Spleen (tissue), 11 donors: ENCODE results near the gene HECTD3. TPM values are rescaled to one million over a fixed set of nuclear protein-coding genes. Genes with fewer than 3 reads are reported as not detected.

ENCODE experiments used
- DNase-seq: peaks from one replicate; pipeline ENCODE4 v3.0.0-alpha.2; 2020
- H3K27ac ChIP-seq, 8 donors: fragments of 200-600 bp; sonication (generic) in 7 of 8; 1 replicate in 4 of 8; 2 replicates in 4 of 8; pipeline versions ENCODE4 v1.5.0 to v1.8.0; 2016 to 2021; ENCODE audit warnings: inconsistent platforms in 4 of 8, mild to moderate bottlenecking in 4 of 8, moderate library complexity in 1 of 8
- H3K27me3 ChIP-seq, 7 donors: fragments of 200-600 bp; sonication (generic) in 6 of 7; replicated peaks in 1 of 7; 1 replicate in 4 of 7; 2 replicates in 3 of 7; pipeline versions ENCODE4 v1.5.0 to v1.8.0; 2016 to 2021; ENCODE audit warnings: inconsistent platforms in 3 of 7, mild to moderate bottlenecking in 1 of 7
- H3K36me3 ChIP-seq, 6 donors: fragments of 200-600 bp; sonication (generic) in 5 of 6; 1 replicate in 4 of 6; 2 replicates in 2 of 6; pipeline versions ENCODE4 v1.5.0 to v1.8.0; 2016 to 2021; ENCODE audit warnings: inconsistent platforms in 2 of 6
- H3K4me1 ChIP-seq, 6 donors: fragments of 200-600 bp; sonication (generic) in 5 of 6; 1 replicate in 3 of 6; 2 replicates in 3 of 6; pipeline versions ENCODE4 v1.5.0 to v1.8.0; 2016 to 2021; ENCODE audit warnings: inconsistent platforms in 3 of 6
- H3K4me3 ChIP-seq, 8 donors: fragments of 200-600 bp; sonication (generic) in 7 of 8; 1 replicate in 4 of 8; 2 replicates in 4 of 8; pipeline versions ENCODE4 v1.5.0 to v1.8.0; 2016 to 2021; ENCODE audit warnings: inconsistent platforms in 4 of 8, mild to moderate bottlenecking in 4 of 8, moderate library complexity in 2 of 8
- H3K9me3 ChIP-seq, 8 donors: fragments of 200-600 bp; sonication (generic) in 7 of 8; 1 replicate in 4 of 8; 2 replicates in 4 of 8; pipeline versions ENCODE4 v1.5.0 to v1.8.0; 2016 to 2021; ENCODE audit warnings: inconsistent platforms in 4 of 8
- POLR2A ChIP-seq, 3 donors: fragments of 450-650 bp; IDR thresholded peaks; one replicate each; pipeline ENCODE4 v1.5.1; 2017; ENCODE audit warnings: antibody characterized with exemption in 3 of 3, mild to moderate bottlenecking in 1 of 3
- POLR2AphosphoS5 ChIP-seq, 3 donors: sonication (generic); formaldehyde crosslinking; IDR thresholded peaks; one replicate each; pipeline ENCODE4 v1.5.1; 2017; ENCODE audit warnings: antibody characterized with exemption in 3 of 3
- WGBS, 5 donors: extraction: QIAGEN DNeasy Blood & Tissue Kit in 3 of 5; methylation state at CpG; one replicate each; pipeline versions ENCODE4 v1.1.5 to v1.1.7; 2013 to 2018; 5-methylcytosine and 5-hydroxymethylcytosine counted together
- intact Hi-C: fragments of 100-400 bp; cut with DNase I; formaldehyde crosslinking; loops from one replicate; pipeline ENCODE4 v1.15.0; 2023; ENCODE audit warnings: low total_unique reads
- polyA plus RNA-seq, 3 donors: library from polyadenylated mRNA; stranded (reverse); fragments of 200-250 nt; gene quantifications; one replicate each; pipeline ENCODE4 v1.2.1, GENCODE V29; 2013
- total RNA-seq, 7 donors: library from RNA; depleted of rRNA in 3 of 7; stranded (reverse); fragments of >200 nt in 3 of 7; fragmentation: NEBNext Ultra II Directional in 4 of 7; extraction: Animal tissue kit (Norgen Biotek cat#: 25700) in 4 of 7; gene quantifications; one replicate each; pipeline versions ENCODE4 v1.1.0 to v1.2.1, GENCODE V29; 2016 to 2021
- TF ChIP-seq, protein P1 (sequence below), 11 experiments: fragments of 200-600 bp in 7 of 11; fragments of 450-650 bp in 4 of 11; sonication (generic) in 4 of 11; IDR thresholded peaks in 8 of 11; conservative IDR thresholded peaks in 3 of 11; 1 replicate in 7 of 11; 2 replicates in 4 of 11; pipeline versions ENCODE4 v1.4.0 to v1.8.0; 2016 to 2021; ENCODE audit warnings: antibody characterized with exemption in 11 of 11, inconsistent platforms in 4 of 11, mild to moderate bottlenecking in 1 of 11
- donor health status: healthy with polysubstance abuse.
- donor health status: DM: no; HTN: no; CAD: no; lungs with moderate emphysema.
- donor health status: DM: no; HTN: no; CAD: no.
- donor health status: Bipolar disorder and iron deficiency.
- donor health status: healthy.
- donor health status: DM: no; HTN: no; CAD: no.
- donor health status: DM: yes; HTN: yes; CAD: no.

HECTD3 gene
- total and polyA plus RNA-seq, 10 donors = 13.3 to 50.7 (median 35.6) TPM

DNA sequence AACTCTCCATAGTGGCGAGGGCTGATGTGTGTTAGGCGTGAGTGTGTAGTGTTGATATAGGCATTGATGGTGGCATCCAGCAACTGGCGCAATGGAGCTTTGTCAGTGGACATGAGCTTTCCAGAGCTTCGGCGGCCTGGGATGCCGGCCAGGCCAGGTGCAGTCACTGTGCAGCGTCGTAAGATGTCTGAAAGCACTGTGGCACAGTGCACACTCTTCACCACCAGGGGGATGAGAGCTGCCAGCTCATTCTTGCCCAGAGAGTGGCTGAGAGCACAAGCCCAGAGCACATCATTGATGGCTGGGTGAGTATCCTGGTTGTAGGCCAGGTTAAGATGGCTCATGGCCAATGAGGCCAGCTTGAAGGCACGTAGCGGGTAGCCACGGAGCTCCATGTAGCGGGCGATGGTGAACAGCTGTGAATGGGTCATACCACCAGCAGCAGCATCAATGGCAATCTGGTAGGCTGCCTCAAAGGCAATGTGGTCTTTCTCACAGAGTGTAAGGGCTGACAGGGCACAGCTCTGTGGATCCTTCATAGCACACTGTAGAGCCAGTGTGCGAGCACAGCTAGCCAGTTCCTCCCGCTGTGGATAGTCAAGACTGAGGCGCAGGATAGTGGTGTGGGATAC is 7.6 kb upstream of the HECTD3 start:
- no peak overlapping the region for H3K27ac ChIP-seq
- intact Hi-C loops = no loop called here
- WGBS, 5 donors = 65 to 75% (median 72%) methylated on average over 15 to 16 of the region's 16 CpGs
- H3K4me3 ChIP-seq = no peak overlapping the region
- TF ChIP-seq POLR2A (IDR thresholded peaks at IDR 0.05) (no peak), POLR2AphosphoS5 (IDR thresholded peaks at IDR 0.05) (no peak)
- TF ChIP-seq, protein P1, sequence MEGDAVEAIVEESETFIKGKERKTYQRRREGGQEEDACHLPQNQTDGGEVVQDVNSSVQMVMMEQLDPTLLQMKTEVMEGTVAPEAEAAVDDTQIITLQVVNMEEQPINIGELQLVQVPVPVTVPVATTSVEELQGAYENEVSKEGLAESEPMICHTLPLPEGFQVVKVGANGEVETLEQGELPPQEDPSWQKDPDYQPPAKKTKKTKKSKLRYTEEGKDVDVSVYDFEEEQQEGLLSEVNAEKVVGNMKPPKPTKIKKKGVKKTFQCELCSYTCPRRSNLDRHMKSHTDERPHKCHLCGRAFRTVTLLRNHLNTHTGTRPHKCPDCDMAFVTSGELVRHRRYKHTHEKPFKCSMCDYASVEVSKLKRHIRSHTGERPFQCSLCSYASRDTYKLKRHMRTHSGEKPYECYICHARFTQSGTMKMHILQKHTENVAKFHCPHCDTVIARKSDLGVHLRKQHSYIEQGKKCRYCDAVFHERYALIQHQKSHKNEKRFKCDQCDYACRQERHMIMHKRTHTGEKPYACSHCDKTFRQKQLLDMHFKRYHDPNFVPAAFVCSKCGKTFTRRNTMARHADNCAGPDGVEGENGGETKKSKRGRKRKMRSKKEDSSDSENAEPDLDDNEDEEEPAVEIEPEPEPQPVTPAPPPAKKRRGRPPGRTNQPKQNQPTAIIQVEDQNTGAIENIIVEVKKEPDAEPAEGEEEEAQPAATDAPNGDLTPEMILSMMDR (IDR thresholded peaks at IDR 0.05 in 8 of 11, conservative IDR thresholded peaks at IDR 0.05 in 3 of 11) = peak; percentile 54 to 82 (median 72)
- no peak for DNase-seq
- H3K36me3 ChIP-seq = peaks cover 0 to 25% (median 2%) of the 10 kb centered on the region in 6 donors
- H3K9me3 ChIP-seq = no peaks in the 10 kb centered on the region
- H3K27me3 ChIP-seq = no peaks in the 10 kb centered on the region
- H3K4me1 ChIP-seq = peaks cover 0 to 14% (median 12%) of the 10 kb centered on the region in 6 donors

DNA sequence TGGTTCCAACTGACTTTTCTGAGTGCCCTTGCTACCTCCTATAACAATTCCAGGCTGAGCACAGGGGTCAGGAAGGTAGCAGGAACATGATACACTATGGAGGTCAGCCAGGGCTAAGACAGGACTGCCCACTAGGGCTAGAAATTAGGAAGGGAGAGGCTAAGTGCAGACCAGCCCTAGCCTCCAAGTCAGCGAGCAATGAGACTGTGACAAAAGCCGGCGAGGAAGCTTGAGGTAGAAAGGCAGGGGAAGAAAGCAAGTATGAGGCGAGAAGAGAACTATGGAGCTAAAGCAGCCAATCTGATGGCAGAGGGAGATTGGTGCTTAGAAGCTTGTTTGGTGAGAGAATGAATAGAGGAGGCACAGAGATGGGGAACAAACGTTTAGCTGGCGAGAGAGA is 5.6 kb upstream of the HECTD3 start:
- WGBS, 5 donors = 48 to 64% (median 54%) methylated on average over 6 of the region's 6 CpGs

DNA sequence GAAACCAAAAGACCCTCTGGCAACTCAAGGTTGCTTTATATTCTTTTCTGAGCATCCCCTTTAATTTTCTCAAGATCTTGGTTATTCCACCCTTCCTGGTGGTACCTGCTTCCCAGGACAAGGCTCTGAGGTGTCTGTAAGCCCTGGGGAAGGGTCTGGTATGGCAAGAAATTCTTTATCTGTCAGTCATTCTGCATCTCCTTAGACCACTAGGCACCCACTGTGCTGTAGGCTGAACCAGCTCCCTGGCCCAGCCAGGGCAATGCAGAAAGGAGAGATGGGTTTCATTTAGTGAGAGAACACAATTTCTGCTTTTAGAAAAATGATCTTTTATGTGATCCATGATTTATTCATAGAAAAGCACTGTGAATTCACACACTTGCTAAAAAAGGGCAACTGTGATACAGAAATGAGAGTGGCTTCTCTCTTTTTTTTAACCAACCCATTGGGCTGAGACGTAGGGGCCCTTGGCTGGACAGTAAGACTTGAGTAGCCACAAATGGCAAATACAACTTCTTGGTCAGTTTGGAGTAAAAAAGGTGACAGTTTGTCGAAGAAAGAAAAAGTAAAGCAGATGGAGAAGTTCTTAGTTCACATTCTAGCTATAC is 5.1 kb upstream of the HECTD3 start:
- H3K4me3 ChIP-seq = no peak overlapping the region
- intact Hi-C loops = loop anchor here (2.0 kb wide), 1 partner anchor 285 kb away; no protein-coding TSS in a partner anchor
- peaks cover 0 to 32% (median 2%) of the 10 kb centered on the region in 6 donors for H3K36me3 ChIP-seq
- WGBS, 5 donors = 57 to 72% (median 59%) methylated on average over 2 of the region's 2 CpGs
- peaks cover 18 to 39% (median 36%) of the 10 kb centered on the region in 6 donors for H3K4me1 ChIP-seq
- H3K27ac ChIP-seq = no peak overlapping the region
- no peaks in the 10 kb centered on the region for H3K27me3 ChIP-seq
- no peaks in the 10 kb centered on the region for H3K9me3 ChIP-seq
- no peak for TF ChIP-seq POLR2A (IDR thresholded peaks at IDR 0.05)
- TF ChIP-seq, protein P1 (IDR thresholded peaks at IDR 0.05 in 8 of 11, conservative IDR thresholded peaks at IDR 0.05 in 3 of 11) = no peak
- no peak for TF ChIP-seq POLR2AphosphoS5 (IDR thresholded peaks at IDR 0.05)
- DNase-seq = no peak

More for the DNA sequence above, 5.6 kb upstream of the HECTD3 start:
- H3K9me3 ChIP-seq = no peaks in the 10 kb centered on the region
- H3K27me3 ChIP-seq = no peaks in the 10 kb centered on the region
- no peak for DNase-seq
- H3K27ac ChIP-seq = no peak overlapping the region
- no peak overlapping the region for H3K4me3 ChIP-seq
- intact Hi-C loops = loop anchor here (2.0 kb wide), 1 partner anchor 284 kb away; no protein-coding TSS in a partner anchor
- H3K36me3 ChIP-seq = peaks cover 0 to 32% (median 2%) of the 10 kb centered on the region in 6 donors
- H3K4me1 ChIP-seq = peaks cover 12 to 33% (median 30%) of the 10 kb centered on the region in 6 donors
- no peak for TF ChIP-seq POLR2AphosphoS5 (IDR thresholded peaks at IDR 0.05)
- TF ChIP-seq, protein P1 (IDR thresholded peaks at IDR 0.05 in 8 of 11, conservative IDR thresholded peaks at IDR 0.05 in 3 of 11) = no peak
- TF ChIP-seq POLR2A (IDR thresholded peaks at IDR 0.05) = no peak

DNA sequence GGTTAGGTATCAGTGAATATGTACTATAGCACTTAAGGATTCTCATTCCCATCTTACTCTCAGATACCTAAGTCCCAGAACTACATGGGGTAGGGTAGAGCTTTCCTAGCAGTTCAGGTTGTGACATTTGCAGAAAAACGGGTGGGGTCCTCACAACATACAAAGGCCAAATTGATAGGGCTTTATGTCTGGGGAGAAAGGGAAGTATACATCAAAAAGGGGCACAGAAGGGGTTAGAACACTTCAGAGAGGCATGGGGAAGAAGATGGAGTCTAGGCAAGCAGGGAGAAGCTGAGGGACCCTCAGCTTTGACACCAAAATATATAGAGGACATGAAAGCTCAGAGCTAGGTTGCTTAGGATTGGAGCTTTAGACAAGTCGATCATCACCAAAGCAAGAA is 4.6 kb upstream of the HECTD3 start:
- intact Hi-C loops = loop anchor here (2.0 kb wide), 1 partner anchor 285 kb away; no protein-coding TSS in a partner anchor
- H3K36me3 ChIP-seq = peaks cover 0 to 32% (median 2%) of the 10 kb centered on the region in 6 donors
- H3K4me3 ChIP-seq = no peak overlapping the region
- H3K27me3 ChIP-seq = no peaks in the 10 kb centered on the region
- H3K4me1 ChIP-seq = peaks cover 18 to 42% (median 37%) of the 10 kb centered on the region in 6 donors
- no peak for TF ChIP-seq POLR2AphosphoS5 (IDR thresholded peaks at IDR 0.05)
- no peaks in the 10 kb centered on the region for H3K9me3 ChIP-seq
- H3K27ac ChIP-seq = no peak overlapping the region
- 69 to 90% (median 77%) methylated on average over 2 of the region's 2 CpGs for WGBS, 5 donors
- no peak for DNase-seq
